ENCODE results near the gene UGT1A10.

UGT1A10 gene

GRCh38 chr2:233760043-233760442 is 123.8 kb downstream of the UGT1A10 start, which contains the start of gene UGT1A1:
Gene UGT1A1, plus strand, starts transcription at chr2:233760270. Its CDS starts 18 bp downstream, at chr2:233760288.
- TF ChIP-seq POLR2AphosphoS5 (IDR thresholded peaks at IDR 0.05; ENCODE audit: low read depth) (no peak), CTCF (IDR thresholded peaks at IDR 0.05; ENCODE audit: insufficient read depth, low read length) (no peak), GABPA (IDR thresholded peaks at IDR 0.05; ENCODE audit: low read depth) (no peak), SPI1 (IDR thresholded peaks at IDR 0.05; ENCODE audit: borderline replicate concordance, low read depth) (no peak), REST (IDR thresholded peaks at IDR 0.05; ENCODE audit: insufficient replicate concordance, low read depth) (no peak)
- Histone ChIP-seq H3K4me3 (replicated peaks; ENCODE audit: insufficient read depth, low read length) (no peak within 1 kb of the TSS), H3K27me3 (ENCODE audit: insufficient read depth, poor library complexity, severe bottlenecking) (no peaks in the 10 kb centered on the region), H3K27ac (replicated peaks) (no peak within 1 kb of the TSS)
- no peak for DNase-seq (ENCODE audit: low read depth in 1 of 2, low spot score in 1 of 2)

- Histone ChIP-seq H3K27me3 (ENCODE audit: insufficient read depth, poor library complexity, severe bottlenecking) (no peaks in the 10 kb centered on the region), H3K27ac (replicated peaks) (no peak overlapping the region), H3K4me3 (replicated peaks; ENCODE audit: insufficient read depth, low read length) (no peak overlapping the region)
- no peak for DNase-seq (ENCODE audit: low read depth in 1 of 2, low spot score in 1 of 2)
- TF ChIP-seq CTCF (IDR thresholded peaks at IDR 0.05; ENCODE audit: insufficient read depth, low read length): no peak
- TF ChIP-seq SPI1 (IDR thresholded peaks at IDR 0.05; ENCODE audit: borderline replicate concordance, low read depth): no peak
These were observed 125.0 kb downstream of the UGT1A10 start for GRCh38 chr2:233761040-233761769.

GRCh38 chr2:233764264-233764663 is 128.0 kb downstream of the UGT1A10 start:
- DNase-seq (ENCODE audit: low read depth in 1 of 2, low spot score in 1 of 2): no peak
- H3K27me3 ChIP-seq (ENCODE audit: insufficient read depth, poor library complexity, severe bottlenecking): no peaks in the 10 kb centered on the region
- TF ChIP-seq SPI1 (IDR thresholded peaks at IDR 0.05; ENCODE audit: borderline replicate concordance, low read depth): no peak
- TF ChIP-seq POLR2AphosphoS5 (IDR thresholded peaks at IDR 0.05; ENCODE audit: low read depth): no peak
- no peak for TF ChIP-seq CTCF (IDR thresholded peaks at IDR 0.05; ENCODE audit: insufficient read depth, low read length)
- TF ChIP-seq REST (IDR thresholded peaks at IDR 0.05; ENCODE audit: insufficient replicate concordance, low read depth): no peak
- H3K4me3 ChIP-seq (replicated peaks; ENCODE audit: insufficient read depth, low read length): no peak overlapping the region
- H3K27ac ChIP-seq (replicated peaks): no peak overlapping the region

GRCh38 chr2:233764761-233765160 is 128.5 kb downstream of the UGT1A10 start:
- DNase-seq (ENCODE audit: low read depth in 1 of 2, low spot score in 1 of 2): no peak
- no peak overlapping the region for H3K27ac ChIP-seq (replicated peaks)
- no peaks in the 10 kb centered on the region for H3K27me3 ChIP-seq (ENCODE audit: insufficient read depth, poor library complexity, severe bottlenecking)
- no peak for TF ChIP-seq POLR2AphosphoS5 (IDR thresholded peaks at IDR 0.05; ENCODE audit: low read depth)
- TF ChIP-seq REST (IDR thresholded peaks at IDR 0.05; ENCODE audit: insufficient replicate concordance, low read depth): no peak
- no peak for TF ChIP-seq CTCF (IDR thresholded peaks at IDR 0.05; ENCODE audit: insufficient read depth, low read length)
- no peak for TF ChIP-seq SPI1 (IDR thresholded peaks at IDR 0.05; ENCODE audit: borderline replicate concordance, low read depth)
- TF ChIP-seq GABPA (IDR thresholded peaks at IDR 0.05; ENCODE audit: low read depth): no peak
- no peak overlapping the region for H3K4me3 ChIP-seq (replicated peaks; ENCODE audit: insufficient read depth, low read length)

Data from HL-60 (cell line).